KBM-7 (cell line): Measurements from ENCODE around the gene SMIM28.

ENCODE experiments used
- DNase-seq: peaks from one replicate; pipeline ENCODE4 v3.0.0-alpha.2; 2015
- in situ Hi-C: fragments of 300-500 bp; cut with MboI; formaldehyde crosslinking; loops from 2 replicates; pipeline ENCODE4 v1.14.3; 2020; ENCODE audit warnings: low sequenced_read_pairs, low pct_unique_long_range_greater_than_20kb, mixed read lengths

SMIM28 gene

GRCh38 chr6:138403324-138403800 is 25.7 kb downstream of the SMIM28 start:
- in situ Hi-C loops: no loop called here

GRCh38 chr6:138403801-138404665 is 26.3 kb downstream of the SMIM28 start, which contains the start of gene HEBP2:
Gene HEBP2 (plus strand): TSS chr6:138404223. CDS start chr6:138404496, 273 bp downstream.
- in situ Hi-C loops: no loop called here
- DNase-seq: peak; percentile 97

More at GRCh38 chr6:138403324-138403800, 25.7 kb downstream of the SMIM28 start:
- DNase-seq: peak; percentile 65

GRCh38 chr6:138404666-138405337 is 27.1 kb downstream of the SMIM28 start:
- peak; percentile 48 for DNase-seq
- in situ Hi-C loops: no loop called here

- no peak for DNase-seq
- in situ Hi-C loops: no loop called here
These were observed 28.2 kb downstream of the SMIM28 start for GRCh38 chr6:138405816-138406413.

DNA sequence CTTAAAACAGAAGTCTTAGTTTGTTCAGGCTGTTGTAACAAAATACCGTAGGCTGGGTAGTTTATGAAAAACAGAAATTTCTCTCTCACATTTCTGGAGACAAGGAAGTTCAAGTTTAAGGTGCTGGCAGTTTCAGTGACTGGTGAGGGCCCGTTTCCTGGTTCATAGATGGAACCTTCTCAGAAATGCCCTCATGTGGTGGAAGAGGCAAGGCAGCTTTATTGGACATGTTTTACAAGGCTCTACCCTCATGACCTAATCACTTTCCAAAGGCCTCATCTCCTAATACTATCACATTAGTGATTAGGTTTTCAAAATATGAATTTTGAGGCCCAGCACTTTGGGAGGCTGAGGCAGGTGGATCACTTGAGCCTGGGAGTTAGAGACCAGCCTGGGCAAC is 28.7 kb downstream of the SMIM28 start:
- peak; percentile 39 for DNase-seq

DNA sequence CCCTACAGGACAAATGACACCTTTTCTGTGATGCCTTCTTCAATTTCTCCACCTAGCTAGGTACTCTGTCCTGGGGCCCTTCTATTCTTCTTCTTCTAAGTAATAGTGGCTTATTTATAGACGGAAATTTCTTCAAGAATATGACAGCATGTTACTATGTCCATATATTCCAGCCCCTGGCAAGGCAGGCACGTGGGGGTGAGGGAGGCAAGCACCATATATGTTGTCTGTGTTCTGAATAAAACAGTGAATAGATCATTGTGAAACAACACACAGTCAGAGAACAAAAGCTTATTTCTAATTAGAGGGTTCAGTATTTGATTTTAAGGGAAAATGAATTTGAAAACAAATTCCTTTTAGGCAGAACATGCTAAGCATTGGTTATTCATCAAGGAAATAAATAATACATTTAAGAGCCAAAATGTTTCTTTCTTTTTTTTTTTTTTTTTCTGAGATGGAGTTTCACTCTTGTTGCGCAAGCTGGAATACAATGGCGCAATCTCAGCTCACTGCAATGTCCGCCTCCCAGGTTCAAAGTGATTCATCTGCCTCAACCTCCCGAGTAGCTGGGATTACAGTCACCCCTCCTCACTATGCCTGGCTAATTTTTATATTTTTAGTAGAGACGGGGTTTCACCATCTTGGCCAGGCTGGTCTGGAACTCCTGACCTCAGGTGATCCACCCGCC is 32.5 kb downstream of the SMIM28 start:
- in situ Hi-C loops: no loop called here
- DNase-seq: no peak

More for the DNA sequence above, 28.7 kb downstream of the SMIM28 start:
- in situ Hi-C loops: no loop called here

DNA sequence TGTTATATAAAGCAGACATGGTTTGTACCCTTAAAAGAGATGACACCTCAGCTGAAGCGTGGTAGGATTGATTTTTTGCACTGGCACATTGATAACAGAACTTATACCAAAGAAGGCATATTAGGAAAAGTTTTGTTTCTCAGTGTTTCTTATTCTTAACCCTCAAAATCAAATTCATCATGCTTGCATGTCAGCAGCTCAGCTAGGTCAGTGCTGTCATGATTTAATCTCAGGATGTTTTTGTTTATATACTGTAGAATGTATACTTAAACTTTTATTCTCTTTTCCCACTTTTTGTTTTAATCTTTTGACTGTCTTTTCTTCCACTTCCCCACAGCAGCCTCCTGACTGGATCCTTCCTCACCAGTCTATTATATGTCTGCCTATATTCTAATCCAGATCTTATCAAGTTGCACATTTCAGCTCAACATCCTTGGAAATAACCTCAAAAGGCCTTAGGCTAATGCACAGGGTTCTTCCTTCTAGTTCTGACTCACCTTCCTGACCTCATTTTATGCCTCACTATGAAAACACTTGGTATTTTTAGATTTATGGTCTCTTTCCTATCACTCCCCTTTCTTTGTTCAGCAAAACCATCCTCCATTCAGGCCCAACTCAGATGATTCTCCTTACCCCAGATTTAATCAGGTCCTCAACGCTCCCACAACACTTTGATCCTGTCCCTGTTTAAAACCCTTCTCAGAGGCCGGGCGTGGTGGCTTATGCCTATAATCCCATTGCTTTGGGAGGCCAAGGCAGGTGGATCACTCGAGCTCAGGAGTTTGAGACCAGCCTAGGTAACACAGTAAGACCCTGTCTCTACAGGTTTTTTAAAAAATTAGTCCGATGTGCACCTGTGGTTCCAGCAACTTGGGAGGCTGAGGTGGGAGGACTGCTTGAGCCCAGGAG is 33.5 kb downstream of the SMIM28 start:
- in situ Hi-C loops: no loop called here

GRCh38 chr6:138415125-138415524 is 37.4 kb downstream of the SMIM28 start:
- no peak for DNase-seq
- in situ Hi-C loops: no loop called here

More for the DNA sequence above, 33.5 kb downstream of the SMIM28 start:
- peak; percentile 82 for DNase-seq

- in situ Hi-C loops: no loop called here
- no peak for DNase-seq
These were observed 38.5 kb downstream of the SMIM28 start for GRCh38 chr6:138416206-138416605.

- in situ Hi-C loops: no loop called here
- DNase-seq: no peak
These were observed 39.9 kb downstream of the SMIM28 start for GRCh38 chr6:138417493-138418117.

- no peak for DNase-seq
- in situ Hi-C loops: no loop called here
These were observed 40.5 kb downstream of the SMIM28 start for GRCh38 chr6:138418118-138418742.

DNA sequence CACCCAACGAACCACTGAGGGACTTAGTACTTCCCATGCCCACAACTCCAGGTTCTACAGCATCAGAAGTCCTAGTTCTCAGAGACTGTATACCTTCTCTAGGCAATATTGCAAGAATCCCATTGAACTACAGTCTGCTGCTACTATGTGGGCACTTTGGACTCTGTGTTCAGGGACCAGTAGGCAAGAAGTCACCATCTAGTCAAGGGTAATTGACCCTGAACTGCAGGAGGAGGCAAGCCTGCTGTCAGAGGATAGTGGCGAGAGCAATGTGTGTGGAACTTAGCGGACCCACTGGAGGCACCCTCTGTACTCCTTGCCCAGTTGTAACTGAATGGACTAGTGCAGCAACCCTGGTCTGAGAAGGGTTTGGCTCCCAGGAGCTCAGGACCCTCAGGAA is 42.1 kb downstream of the SMIM28 start:
- DNase-seq: no peak
- in situ Hi-C loops: no loop called here

DNA sequence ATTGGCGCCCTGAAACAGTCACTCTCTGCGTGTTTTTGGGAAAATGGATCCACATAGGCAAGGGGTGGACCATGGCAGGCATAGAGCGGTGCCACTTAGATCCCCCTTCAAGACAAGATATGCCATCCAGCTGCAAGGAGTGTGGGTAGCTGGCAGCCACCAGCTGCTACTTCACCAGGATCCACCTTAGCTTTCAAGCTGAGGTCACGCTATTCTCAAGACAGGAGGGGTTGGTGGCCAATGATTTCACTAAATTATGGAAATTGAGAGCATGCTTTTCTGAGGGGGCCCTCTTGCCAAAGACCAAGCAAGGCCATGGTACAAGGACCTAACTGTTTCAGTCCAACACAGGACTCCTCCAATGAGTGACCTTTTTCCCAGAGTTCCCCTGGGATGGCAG is 42.7 kb downstream of the SMIM28 start:
- no peak for DNase-seq
- in situ Hi-C loops: no loop called here

GRCh38 chr6:138421089-138421488 is 43.4 kb downstream of the SMIM28 start:
- DNase-seq: no peak
- in situ Hi-C loops: no loop called here

- in situ Hi-C loops: no loop called here
- DNase-seq: no peak
These were observed 43.9 kb downstream of the SMIM28 start for GRCh38 chr6:138421608-138422007.

- in situ Hi-C loops: no loop called here
- no peak for DNase-seq
These were observed 45.2 kb downstream of the SMIM28 start for GRCh38 chr6:138422861-138423260.
